Uterus (tissue), 2 donors: Measurements from ENCODE around the gene TM9SF1.

Source experiments
- CTCF ChIP-seq, 4 experiments: fragments of 200-600 bp in 2 of 4; fragments of 450-650 bp in 2 of 4; sonication (generic) in 2 of 4; IDR thresholded peaks; one replicate each; pipeline ENCODE4 v1.5.1; 2016 to 2019; ENCODE audit warnings: antibody characterized with exemption in 4 of 4, mild to moderate bottlenecking in 2 of 4, moderate library complexity in 1 of 4
- POLR2A ChIP-seq, 2 donors: fragments of 450-650 bp; IDR thresholded peaks; one replicate each; pipeline ENCODE4 v1.6.1; 2016; ENCODE audit warnings: antibody characterized with exemption in 2 of 2, mild to moderate bottlenecking in 1 of 2, moderate library complexity in 1 of 2

GRCh38 chr14:24196071-24197055, 1.1 kb upstream of the TM9SF1 start:
- TF ChIP-seq CTCF (IDR thresholded peaks at IDR 0.05): no peak
- no peak for TF ChIP-seq POLR2A (IDR thresholded peaks at IDR 0.05)
